HG03558 (cell line): Measurements from ENCODE around the gene TANC2.

Experiments
- ATAC-seq: cut with Tn5 transposase; IDR thresholded peaks from one replicate; pipeline ENCODE4 v1.9.1; 2021; ENCODE audit warnings: moderate number of reproducible peaks; ENCODE audit not compliant: unreplicated experiment; ENCODE audit errors: extremely low read depth

Gene TANC2

DNA sequence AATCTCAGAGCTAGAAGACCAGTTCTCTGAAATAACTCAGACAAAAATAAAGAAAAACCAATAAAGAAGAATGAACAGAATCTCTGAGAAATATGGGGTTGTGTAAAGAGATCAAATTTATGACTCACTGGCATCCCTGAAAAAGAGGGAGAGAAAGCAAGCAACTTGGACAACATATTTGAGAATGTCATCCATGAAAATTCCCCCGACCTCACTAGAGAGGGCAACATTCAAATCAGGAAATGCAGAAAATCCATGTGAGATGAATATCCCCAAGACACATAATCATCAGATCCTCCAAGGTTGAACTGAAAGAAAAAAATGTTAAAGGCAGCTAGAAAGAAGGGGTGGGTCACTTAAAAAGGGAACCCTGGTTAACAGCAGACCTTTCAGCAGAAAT lies 32.1 kb downstream of the TANC2 start:
- no peak for ATAC-seq

- no peak for ATAC-seq
These were observed 32.8 kb downstream of the TANC2 start for GRCh38 chr17:62998665-62999393.

GRCh38 chr17:62999736-63000135 lies 33.7 kb downstream of the TANC2 start:
- no peak for ATAC-seq

DNA sequence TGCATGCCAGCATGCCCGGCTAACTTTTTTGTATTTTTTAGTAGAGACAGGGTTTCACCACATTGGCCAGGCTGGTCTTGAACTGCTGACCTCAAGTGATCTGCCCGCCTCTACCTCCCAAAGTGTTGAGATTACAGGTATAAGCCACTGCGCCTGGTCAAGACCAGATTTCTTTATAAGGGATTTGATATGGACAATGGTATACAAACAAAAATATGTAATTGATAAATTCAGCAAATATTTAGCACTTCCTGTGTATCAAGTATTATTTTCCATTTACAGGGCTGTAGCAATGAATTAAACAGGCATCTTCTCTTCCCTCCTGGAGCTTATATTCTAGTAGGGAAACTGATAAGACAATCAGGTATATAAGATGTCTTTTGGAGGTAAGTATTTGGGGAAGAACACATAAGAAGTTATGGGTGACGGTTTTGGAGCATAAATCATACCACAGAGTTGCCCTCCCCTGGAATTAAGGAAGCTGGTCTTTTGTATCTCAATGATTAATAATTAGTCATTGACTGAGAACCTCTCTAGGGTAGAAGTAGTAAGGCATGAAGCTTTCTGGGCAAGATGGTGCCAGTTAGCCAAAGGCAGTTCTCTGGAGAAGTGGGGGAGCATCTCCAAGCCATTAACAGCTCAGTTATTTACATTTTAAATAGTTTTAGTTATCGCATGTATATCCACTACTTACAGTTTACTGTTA lies 35.8 kb downstream of the TANC2 start:
- ATAC-seq, result no peak

DNA sequence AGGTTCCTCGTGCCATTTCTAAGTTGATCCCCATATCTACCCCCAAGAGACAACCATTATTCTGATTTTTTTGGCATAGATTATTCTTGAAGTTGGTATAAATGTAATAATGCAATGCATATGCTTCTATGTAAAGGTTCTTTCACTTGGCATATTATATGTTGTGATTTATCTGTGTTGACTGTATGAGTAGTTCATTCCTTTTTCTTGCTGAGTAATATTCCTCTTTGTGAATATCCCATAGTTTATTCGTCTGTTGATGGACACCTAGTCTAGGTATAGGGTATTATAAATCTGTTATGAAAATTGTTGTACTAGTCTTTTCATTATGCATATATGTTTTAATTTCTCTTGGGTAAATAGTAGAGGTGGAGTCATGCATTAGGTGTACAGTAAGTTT lies 36.6 kb downstream of the TANC2 start:
- no peak for ATAC-seq

DNA sequence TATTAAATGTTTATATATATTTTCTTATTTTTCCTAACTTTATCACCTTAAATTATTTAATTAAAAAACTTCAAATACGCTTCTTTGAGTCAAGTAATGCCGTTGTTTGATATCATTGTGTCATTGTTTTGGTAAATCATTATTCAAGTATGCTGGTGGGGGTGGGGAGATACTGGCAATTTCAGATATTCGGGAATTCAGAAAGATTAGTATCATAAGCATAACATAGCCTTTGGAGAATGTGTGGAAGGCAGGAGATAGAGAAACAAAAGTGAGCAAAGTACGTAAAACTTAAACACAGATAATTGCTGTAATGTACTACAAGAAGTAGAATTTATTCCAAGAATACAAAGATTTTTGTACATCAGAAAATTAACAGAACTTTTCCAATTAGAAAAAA lies 49.8 kb downstream of the TANC2 start:
- ATAC-seq, result no peak
